SK-N-SH (cell line): ENCODE measurements around the gene IFIT1B. TPM values are rescaled to one million over a fixed set of nuclear protein-coding genes. Genes with fewer than 3 reads are reported as not detected.

Source experiments
- CTCF ChIA-PET: fragments of 300-600, 350-600 bp; formaldehyde crosslinking; extraction: SDS; loops from one replicate; lab custom pipeline; 2021; lab: Yijun Ruan, JAX
- POLR2A ChIA-PET: fragments of 350-600 bp; sonication (Branson Sonifier 250); formaldehyde crosslinking; extraction: SDS; loops from one replicate; lab custom pipeline; 2020; ENCODE audit warnings: antibody characterized with exemption, inconsistent platforms; lab: Yijun Ruan, JAX
- DNase-seq: peaks from one replicate; pipeline ENCODE4 v3.0.0; 2012
- H2AFZ ChIP-seq: fragments of 200-600 bp; sonication (generic); 2 replicates; pipeline ENCODE4 v1.8.1; 2016; ENCODE audit warnings: antibody characterized with exemption, mild to moderate bottlenecking, low read depth
- H3F3A ChIP-seq: fragments of 200-600 bp; sonication (generic); replicated peaks from 2 replicates; pipeline ENCODE3; 2016; ENCODE audit warnings: antibody characterized with exemption, mild to moderate bottlenecking; ENCODE audit not compliant: insufficient read depth
- H3K27ac ChIP-seq, 2 experiments: fragments of 200-500 bp in 1 of 2; fragments of 200-600 bp in 1 of 2; sonication (Bioruptor generic) in 1 of 2; sonication (generic), shearing (Covaris generic) in 1 of 2; 2 replicates each; pipeline versions ENCODE4 v1.5.1 to v1.6.1; 2014 to 2016; ENCODE audit warnings: low read depth in 2 of 2, inconsistent platforms in 1 of 2, low read length in 1 of 2, mild to moderate bottlenecking in 1 of 2, mixed read lengths in 1 of 2
- H3K27me3 ChIP-seq: fragments of 200-600 bp; sonication (generic), shearing (Covaris generic); 2 replicates; pipeline ENCODE4 v1.6.1; 2016; ENCODE audit warnings: mixed run types; ENCODE audit not compliant: insufficient read depth
- H3K36me3 ChIP-seq, 2 experiments: fragments of 200-500 bp in 1 of 2; fragments of 200-600 bp in 1 of 2; sonication (Bioruptor generic) in 1 of 2; sonication (generic) in 1 of 2; replicated peaks in 1 of 2; 2 replicates each; pipeline versions ENCODE3 to v1.5.1; 2014 to 2016; ENCODE audit warnings: low read length in 1 of 2, mild to moderate bottlenecking in 1 of 2; ENCODE audit not compliant: insufficient read depth in 2 of 2, control insufficient read depth in 1 of 2
- H3K4me1 ChIP-seq, 2 experiments: fragments of 200-500 bp in 1 of 2; fragments of 200-600 bp in 1 of 2; sonication (Bioruptor generic) in 1 of 2; sonication (generic), shearing (Covaris generic) in 1 of 2; 2 replicates each; pipeline versions ENCODE4 v1.5.1 to v1.6.1; 2014 to 2016; ENCODE audit warnings: low read depth in 1 of 2, low read length in 1 of 2, mixed run types in 1 of 2; ENCODE audit not compliant: insufficient read depth in 2 of 2, control insufficient read depth in 1 of 2
- H3K4me2 ChIP-seq: fragments of 200-600 bp; sonication (generic), shearing (Covaris generic); 2 replicates; pipeline ENCODE4 v1.6.1; 2017; ENCODE audit warnings: mixed run types
- H3K4me3 ChIP-seq, 2 experiments: fragments of 200-500 bp in 1 of 2; fragments of 200-600 bp in 1 of 2; sonication (Bioruptor generic) in 1 of 2; sonication (generic), shearing (Covaris generic) in 1 of 2; 2 replicates each; pipeline versions ENCODE4 v1.5.1 to v1.8.1; 2014 to 2016; ENCODE audit warnings: low read depth in 2 of 2, inconsistent platforms in 1 of 2, low read length in 1 of 2, mild to moderate bottlenecking in 1 of 2, mixed read lengths in 1 of 2, moderate library complexity in 1 of 2
- H3K79me2 ChIP-seq: fragments of 200-600 bp; sonication (generic); 2 replicates; pipeline ENCODE4 v1.8.1; 2017; ENCODE audit warnings: mild to moderate bottlenecking; ENCODE audit not compliant: insufficient read depth
- H3K9ac ChIP-seq: fragments of 200-600 bp; sonication (generic); 2 replicates; pipeline ENCODE4 v1.6.1; 2017; ENCODE audit warnings: mixed run types
- H3K9me2 ChIP-seq: fragments of 200-600 bp; sonication (generic); 2 replicates; pipeline ENCODE4 v1.6.1; 2017; ENCODE audit warnings: mixed run types
- H3K9me3 ChIP-seq: fragments of 200-600 bp; sonication (generic); 2 replicates; pipeline ENCODE4 v1.6.1; 2017; ENCODE audit warnings: mixed run types, mild to moderate bottlenecking, moderate library complexity
- H4K20me1 ChIP-seq: fragments of 200-600 bp; sonication (generic); 2 replicates; pipeline ENCODE4 v1.6.1; 2017; ENCODE audit warnings: mild to moderate bottlenecking, mixed run types; ENCODE audit not compliant: insufficient read depth
- CHD2 ChIP-seq: fragments of 150-350 bp; IDR thresholded peaks from 2 replicates; pipeline ENCODE4 v1.6.1; 2018; ENCODE audit warnings: low read length; ENCODE audit not compliant: partially characterized antibody
- EZH2phosphoT487 ChIP-seq: fragments of 200-600 bp; sonication (generic); IDR thresholded peaks from 2 replicates; pipeline ENCODE4 v1.6.1; 2017; ENCODE audit warnings: low read depth, mixed run types, mild to moderate bottlenecking, antibody characterized with exemption, moderate library complexity, borderline replicate concordance
- GABPA ChIP-seq: IDR thresholded peaks from 2 replicates; pipeline ENCODE4 v1.4.0; 2012; ENCODE audit warnings: low read depth, mild to moderate bottlenecking
- MEF2A ChIP-seq: IDR thresholded peaks from 2 replicates; pipeline ENCODE4 v1.4.0; 2012; ENCODE audit warnings: low read depth, borderline replicate concordance
- NFIC ChIP-seq: IDR thresholded peaks from 2 replicates; pipeline ENCODE4 v1.4.0; 2012; ENCODE audit warnings: borderline replicate concordance
- NRF1 ChIP-seq: IDR thresholded peaks from 2 replicates; pipeline ENCODE4 v1.6.1; 2012; ENCODE audit warnings: low read depth, mild to moderate bottlenecking, low read length
- RAD21 ChIP-seq: IDR thresholded peaks from 2 replicates; pipeline ENCODE4 v1.6.1; 2012; ENCODE audit warnings: mild to moderate bottlenecking, low read length
- RXRA ChIP-seq: IDR thresholded peaks from 2 replicates; pipeline ENCODE4 v1.4.0; 2012; ENCODE audit warnings: low read depth, mild to moderate bottlenecking, borderline replicate concordance
- SIN3A ChIP-seq: IDR thresholded peaks from 2 replicates; pipeline ENCODE4 v1.6.1; 2012; ENCODE audit warnings: low read depth, mild to moderate bottlenecking, low read length, moderate library complexity, borderline replicate concordance
- SMC3 ChIP-seq: IDR thresholded peaks from 2 replicates; pipeline ENCODE4 v1.6.1; 2012; ENCODE audit warnings: low read depth, low read length, improper control_type of control experiment
- TAF1 ChIP-seq: IDR thresholded peaks from 2 replicates; pipeline ENCODE4 v1.6.1; 2012; ENCODE audit warnings: low read depth, mild to moderate bottlenecking, low read length, moderate library complexity, borderline replicate concordance
- WGBS: methylation state at CpG from one replicate; pipeline ENCODE4 v1.1.6; 2017; ENCODE audit warnings: low lambda C conversion rate; 5-methylcytosine and 5-hydroxymethylcytosine counted together
- polyA plus RNA-seq, 3 experiments: library from polyadenylated mRNA; depleted of rRNA; stranded (reverse); fragments of >200 nt; gene quantifications; 2 replicates each; pipeline ENCODE4 v1.2.3, GENCODE V29; 2012
- TF ChIP-seq, protein P1 (sequence below): fragments of 200-600 bp; sonication (generic); IDR thresholded peaks from 2 replicates; pipeline ENCODE4 v1.6.1; 2017; ENCODE audit warnings: antibody characterized with exemption, mild to moderate bottlenecking, moderate library complexity
- TF ChIP-seq, protein P2 (sequence below): IDR thresholded peaks from 2 replicates; pipeline ENCODE4 v1.4.0; 2012; ENCODE audit warnings: low read depth
- TF ChIP-seq, protein P3 (sequence below): fragments of 150-350 bp; IDR thresholded peaks from 2 replicates; pipeline ENCODE4 v1.6.1; 2017; ENCODE audit warnings: antibody characterized with exemption, low read length, low read depth, borderline replicate concordance
- TF ChIP-seq, protein P4 (sequence below): IDR thresholded peaks from 2 replicates; pipeline ENCODE4 v1.4.0; 2012; ENCODE audit warnings: low read depth, borderline replicate concordance
- TF ChIP-seq, protein P5 (sequence below): IDR thresholded peaks from 2 replicates; pipeline ENCODE4 v1.6.1; 2012; ENCODE audit warnings: mild to moderate bottlenecking, low read depth, low read length, moderate library complexity
- TF ChIP-seq, protein P6 (sequence below): fragments of 150-350 bp; IDR thresholded peaks from 2 replicates; pipeline ENCODE4 v1.6.1; 2016; ENCODE audit warnings: mild to moderate bottlenecking, low read depth, low read length

Gene IFIT1B
- polyA plus RNA-seq, 1 of the 3 experiments (the other 2 are of a cell fraction) = 0.03 TPM

DNA sequence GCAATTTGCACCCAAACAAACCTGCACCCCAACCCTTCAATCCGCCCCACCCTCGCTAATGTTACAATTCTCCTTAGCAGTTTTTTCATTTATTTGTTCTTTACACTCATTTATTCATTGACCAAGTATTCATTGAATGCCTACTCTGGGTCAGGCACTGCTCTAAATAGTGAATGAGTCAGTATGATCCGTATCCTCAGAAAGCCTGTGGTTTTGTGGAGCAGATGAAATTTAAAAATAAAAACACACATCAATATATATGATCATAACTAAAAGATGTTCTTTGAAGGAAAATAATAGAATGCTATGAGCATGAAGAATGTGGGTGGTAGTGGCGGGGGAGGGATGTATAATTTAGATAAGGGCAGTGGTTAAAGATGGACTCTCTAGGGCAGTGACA is 49.8 kb downstream of the IFIT1B start (continued):
- TF ChIP-seq, protein P1, sequence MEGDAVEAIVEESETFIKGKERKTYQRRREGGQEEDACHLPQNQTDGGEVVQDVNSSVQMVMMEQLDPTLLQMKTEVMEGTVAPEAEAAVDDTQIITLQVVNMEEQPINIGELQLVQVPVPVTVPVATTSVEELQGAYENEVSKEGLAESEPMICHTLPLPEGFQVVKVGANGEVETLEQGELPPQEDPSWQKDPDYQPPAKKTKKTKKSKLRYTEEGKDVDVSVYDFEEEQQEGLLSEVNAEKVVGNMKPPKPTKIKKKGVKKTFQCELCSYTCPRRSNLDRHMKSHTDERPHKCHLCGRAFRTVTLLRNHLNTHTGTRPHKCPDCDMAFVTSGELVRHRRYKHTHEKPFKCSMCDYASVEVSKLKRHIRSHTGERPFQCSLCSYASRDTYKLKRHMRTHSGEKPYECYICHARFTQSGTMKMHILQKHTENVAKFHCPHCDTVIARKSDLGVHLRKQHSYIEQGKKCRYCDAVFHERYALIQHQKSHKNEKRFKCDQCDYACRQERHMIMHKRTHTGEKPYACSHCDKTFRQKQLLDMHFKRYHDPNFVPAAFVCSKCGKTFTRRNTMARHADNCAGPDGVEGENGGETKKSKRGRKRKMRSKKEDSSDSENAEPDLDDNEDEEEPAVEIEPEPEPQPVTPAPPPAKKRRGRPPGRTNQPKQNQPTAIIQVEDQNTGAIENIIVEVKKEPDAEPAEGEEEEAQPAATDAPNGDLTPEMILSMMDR = no peak
- peak; percentile 93 for TF ChIP-seq MEF2A
- no peak for TF ChIP-seq EZH2phosphoT487
- TF ChIP-seq, protein P2, sequence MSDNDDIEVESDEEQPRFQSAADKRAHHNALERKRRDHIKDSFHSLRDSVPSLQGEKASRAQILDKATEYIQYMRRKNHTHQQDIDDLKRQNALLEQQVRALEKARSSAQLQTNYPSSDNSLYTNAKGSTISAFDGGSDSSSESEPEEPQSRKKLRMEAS = 0 out of 2 replicates have a peak, but pooled peaks have one; percentile 21
- TF ChIP-seq, protein P3, sequence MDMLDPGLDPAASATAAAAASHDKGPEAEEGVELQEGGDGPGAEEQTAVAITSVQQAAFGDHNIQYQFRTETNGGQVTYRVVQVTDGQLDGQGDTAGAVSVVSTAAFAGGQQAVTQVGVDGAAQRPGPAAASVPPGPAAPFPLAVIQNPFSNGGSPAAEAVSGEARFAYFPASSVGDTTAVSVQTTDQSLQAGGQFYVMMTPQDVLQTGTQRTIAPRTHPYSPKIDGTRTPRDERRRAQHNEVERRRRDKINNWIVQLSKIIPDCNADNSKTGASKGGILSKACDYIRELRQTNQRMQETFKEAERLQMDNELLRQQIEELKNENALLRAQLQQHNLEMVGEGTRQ = no peak
- TF ChIP-seq CHD2 = no peak
- TF ChIP-seq, protein P4, sequence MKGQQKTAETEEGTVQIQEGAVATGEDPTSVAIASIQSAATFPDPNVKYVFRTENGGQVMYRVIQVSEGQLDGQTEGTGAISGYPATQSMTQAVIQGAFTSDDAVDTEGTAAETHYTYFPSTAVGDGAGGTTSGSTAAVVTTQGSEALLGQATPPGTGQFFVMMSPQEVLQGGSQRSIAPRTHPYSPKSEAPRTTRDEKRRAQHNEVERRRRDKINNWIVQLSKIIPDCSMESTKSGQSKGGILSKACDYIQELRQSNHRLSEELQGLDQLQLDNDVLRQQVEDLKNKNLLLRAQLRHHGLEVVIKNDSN = no peak

DNA sequence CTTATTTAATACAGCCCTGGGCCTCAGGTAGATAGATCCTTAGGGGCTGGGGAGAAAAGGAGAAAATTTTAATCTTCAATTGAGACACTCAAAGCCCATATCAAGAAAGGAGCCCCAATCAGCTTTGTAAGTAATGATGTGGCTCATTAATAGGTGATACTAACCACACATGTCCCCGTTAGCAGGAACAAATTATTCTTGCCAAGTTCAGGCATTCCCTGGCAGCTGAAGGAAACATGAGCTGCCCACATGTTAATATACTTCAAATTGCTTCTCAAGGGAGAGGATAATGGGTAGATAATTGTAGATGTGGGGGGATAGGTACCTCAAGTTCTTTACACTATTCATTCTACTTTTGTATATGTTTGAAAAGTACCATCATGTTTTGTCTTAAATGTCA is 51.0 kb downstream of the IFIT1B start:
- WGBS = 81% methylated on average over 1 of the region's 1 CpG
- Histone ChIP-seq H3K27ac (no peak overlapping the region), H2AFZ (no peak overlapping the region), H3K36me3 (no peaks in the 10 kb centered on the region), H3K4me1 (peaks cover 0 to 25% of the 10 kb centered on the region in 2 experiments; a peak in 3 of 4 replicates), H3K27me3 (no peaks in the 10 kb centered on the region), H3K4me3 (no peak overlapping the region), H3K9me3 (no peaks in the 10 kb centered on the region), H4K20me1 (no peaks in the 10 kb centered on the region), H3K9ac (no peak overlapping the region), H3K9me2 (no peaks in the 10 kb centered on the region), H3F3A (no peaks in the 10 kb centered on the region), H3K79me2 (no peaks in the 10 kb centered on the region), H3K4me2 (no peak overlapping the region)
- CTCF ChIA-PET = interaction anchor here (0.9 to 1.9 kb wide), 4 partner anchors 12 to 136 kb away, joined by 3 to 9 read pairs (median 4); no protein-coding TSS in a partner anchor
- TF ChIP-seq, protein P1 = no peak
- TF ChIP-seq TAF1 (no peak), SMC3 (no peak), SIN3A (no peak), NRF1 (no peak), GABPA (no peak), RXRA (no peak), RAD21 (no peak), EZH2phosphoT487 (no peak), NFIC (no peak)
- TF ChIP-seq, protein P5, sequence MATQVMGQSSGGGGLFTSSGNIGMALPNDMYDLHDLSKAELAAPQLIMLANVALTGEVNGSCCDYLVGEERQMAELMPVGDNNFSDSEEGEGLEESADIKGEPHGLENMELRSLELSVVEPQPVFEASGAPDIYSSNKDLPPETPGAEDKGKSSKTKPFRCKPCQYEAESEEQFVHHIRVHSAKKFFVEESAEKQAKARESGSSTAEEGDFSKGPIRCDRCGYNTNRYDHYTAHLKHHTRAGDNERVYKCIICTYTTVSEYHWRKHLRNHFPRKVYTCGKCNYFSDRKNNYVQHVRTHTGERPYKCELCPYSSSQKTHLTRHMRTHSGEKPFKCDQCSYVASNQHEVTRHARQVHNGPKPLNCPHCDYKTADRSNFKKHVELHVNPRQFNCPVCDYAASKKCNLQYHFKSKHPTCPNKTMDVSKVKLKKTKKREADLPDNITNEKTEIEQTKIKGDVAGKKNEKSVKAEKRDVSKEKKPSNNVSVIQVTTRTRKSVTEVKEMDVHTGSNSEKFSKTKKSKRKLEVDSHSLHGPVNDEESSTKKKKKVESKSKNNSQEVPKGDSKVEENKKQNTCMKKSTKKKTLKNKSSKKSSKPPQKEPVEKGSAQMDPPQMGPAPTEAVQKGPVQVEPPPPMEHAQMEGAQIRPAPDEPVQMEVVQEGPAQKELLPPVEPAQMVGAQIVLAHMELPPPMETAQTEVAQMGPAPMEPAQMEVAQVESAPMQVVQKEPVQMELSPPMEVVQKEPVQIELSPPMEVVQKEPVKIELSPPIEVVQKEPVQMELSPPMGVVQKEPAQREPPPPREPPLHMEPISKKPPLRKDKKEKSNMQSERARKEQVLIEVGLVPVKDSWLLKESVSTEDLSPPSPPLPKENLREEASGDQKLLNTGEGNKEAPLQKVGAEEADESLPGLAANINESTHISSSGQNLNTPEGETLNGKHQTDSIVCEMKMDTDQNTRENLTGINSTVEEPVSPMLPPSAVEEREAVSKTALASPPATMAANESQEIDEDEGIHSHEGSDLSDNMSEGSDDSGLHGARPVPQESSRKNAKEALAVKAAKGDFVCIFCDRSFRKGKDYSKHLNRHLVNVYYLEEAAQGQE = no peak
- TF ChIP-seq, protein P3 = no peak
- TF ChIP-seq, protein P6, sequence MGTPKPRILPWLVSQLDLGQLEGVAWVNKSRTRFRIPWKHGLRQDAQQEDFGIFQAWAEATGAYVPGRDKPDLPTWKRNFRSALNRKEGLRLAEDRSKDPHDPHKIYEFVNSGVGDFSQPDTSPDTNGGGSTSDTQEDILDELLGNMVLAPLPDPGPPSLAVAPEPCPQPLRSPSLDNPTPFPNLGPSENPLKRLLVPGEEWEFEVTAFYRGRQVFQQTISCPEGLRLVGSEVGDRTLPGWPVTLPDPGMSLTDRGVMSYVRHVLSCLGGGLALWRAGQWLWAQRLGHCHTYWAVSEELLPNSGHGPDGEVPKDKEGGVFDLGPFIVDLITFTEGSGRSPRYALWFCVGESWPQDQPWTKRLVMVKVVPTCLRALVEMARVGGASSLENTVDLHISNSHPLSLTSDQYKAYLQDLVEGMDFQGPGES = no peak
- POLR2A ChIA-PET = no interaction called here
- DNase-seq = no peak
